Endodermal cell (in vitro differentiated cells): Measurements from ENCODE around the gene SSU72. TPM values are rescaled to one million over a fixed set of nuclear protein-coding genes. Genes with fewer than 3 reads are reported as not detected.

Experiments used
- DNase-seq: peaks from one replicate; pipeline ENCODE4 v3.0.0-alpha.2; 2017
- H3K27ac ChIP-seq: 2 replicates; pipeline ENCODE4 v1.5.1; 2013; ENCODE audit warnings: mild to moderate bottlenecking, low read depth, low read length, moderate library complexity
- H3K27me3 ChIP-seq: 2 replicates; pipeline ENCODE4 v1.6.1; 2013; ENCODE audit warnings: mild to moderate bottlenecking, low read length, moderate library complexity; ENCODE audit not compliant: insufficient read depth, control insufficient read depth, poor library complexity, severe bottlenecking
- H3K36me3 ChIP-seq: 2 replicates; pipeline ENCODE4 v1.7.0; 2013; ENCODE audit warnings: mild to moderate bottlenecking, low read length, moderate library complexity; ENCODE audit not compliant: control insufficient read depth, insufficient read depth
- H3K4me1 ChIP-seq: one replicate; pipeline ENCODE4 v1.7.0; 2013; ENCODE audit warnings: low read length; ENCODE audit not compliant: control insufficient read depth, insufficient read depth
- H3K4me3 ChIP-seq: 2 replicates; pipeline ENCODE4 v1.5.1; 2013; ENCODE audit warnings: mild to moderate bottlenecking, low read length, moderate library complexity
- H3K9ac ChIP-seq: 2 replicates; pipeline ENCODE4 v1.6.1; 2013; ENCODE audit warnings: mild to moderate bottlenecking, low read length, moderate library complexity; ENCODE audit not compliant: poor library complexity, severe bottlenecking; ENCODE audit errors: extremely low read depth
- H3K9me3 ChIP-seq: 2 replicates; pipeline ENCODE4 v1.6.1; 2013; ENCODE audit warnings: mild to moderate bottlenecking, low read length, moderate library complexity; ENCODE audit not compliant: control insufficient read depth
- H3K27ac Mint-ChIP-seq: 2 replicates; pipeline ENCODE4 v1.8.0; 2020; ENCODE audit warnings: mixed read lengths
- H3K27me3 Mint-ChIP-seq: 2 replicates; pipeline ENCODE4 v1.8.0; 2021; ENCODE audit warnings: mild to moderate bottlenecking, mixed read lengths; ENCODE audit not compliant: insufficient read depth
- H3K36me3 Mint-ChIP-seq: 2 replicates; pipeline ENCODE4 v1.8.0; 2020; ENCODE audit warnings: low read depth, mixed read lengths
- H3K4me1 Mint-ChIP-seq: 2 replicates; pipeline ENCODE4 v1.8.0; 2020; ENCODE audit warnings: mixed read lengths
- H3K4me3 Mint-ChIP-seq: 2 replicates; pipeline ENCODE4 v1.8.0; 2020; ENCODE audit warnings: mild to moderate bottlenecking, moderate library complexity, mixed read lengths
- H3K9me3 Mint-ChIP-seq: 2 replicates; pipeline ENCODE4 v1.8.0; 2020; ENCODE audit warnings: mild to moderate bottlenecking, mixed read lengths
- CTCF ChIP-seq: fragments of 200-600 bp; sonication (generic); conservative IDR thresholded peaks from 2 replicates; pipeline ENCODE4 v1.5.0; 2021; ENCODE audit warnings: antibody characterized with exemption, mild to moderate bottlenecking
- WGBS, 2 experiments: methylation state at CpG; one replicate each; pipeline versions ENCODE4 v1.1.5 to v1.1.7; 2013; ENCODE audit warnings: missing lambda C conversion rate in 2 of 2, mixed read lengths in 1 of 2; ENCODE audit not compliant: insufficient coverage in 1 of 2, insufficient read length in 1 of 2; 5-methylcytosine and 5-hydroxymethylcytosine counted together
- total RNA-seq, 2 donors: library from RNA; stranded (reverse); fragmentation: NEBNext Ultra II Directional in 1 of 2; extraction: Animal tissue kit (Norgen Biotek cat#: 25700) in 1 of 2; gene quantifications; 2 replicates in 1 of 2; 3 replicates in 1 of 2; pipeline ENCODE4 v1.2.1, GENCODE V29; 2021

Gene SSU72
- total RNA-seq, 2 donors from 2014 or later, result 133 to 138 TPM

GRCh38 chr1:1538989-1539309 lies 35.7 kb downstream of the SSU72 start:
- H3K27ac Mint-ChIP-seq, result peak overlapping the region; percentile 55
- 91 to 95% methylated on average over 15 to 18 of the region's 18 CpGs for WGBS, 2 experiments

GRCh38 chr1:1538334-1538733 lies 36.3 kb downstream of the SSU72 start:
- peak overlapping the region; percentile 60 for H3K4me3 Mint-ChIP-seq
- no peak for DNase-seq
- no peaks in the 10 kb centered on the region for H3K9me3 Mint-ChIP-seq
- Histone ChIP-seq H3K9me3 (no peaks in the 10 kb centered on the region), H3K36me3 (peaks cover 21% of the 10 kb centered on the region), H3K27ac (no peak overlapping the region), H3K9ac (no peak overlapping the region), H3K27me3 (no peaks in the 10 kb centered on the region), H3K4me1 (no peaks in the 10 kb centered on the region), H3K4me3 (no peak overlapping the region)
- no peaks in the 10 kb centered on the region for H3K27me3 Mint-ChIP-seq
- H3K4me1 Mint-ChIP-seq, result no peaks in the 10 kb centered on the region
- 94 to 96% methylated on average over 18 to 23 of the region's 23 CpGs for WGBS, 2 experiments
- no peak for TF ChIP-seq CTCF
- peaks cover 12% of the 10 kb centered on the region for H3K36me3 Mint-ChIP-seq
- no peak overlapping the region for H3K27ac Mint-ChIP-seq

More at GRCh38 chr1:1538989-1539309, 35.7 kb downstream of the SSU72 start:
- Mint-ChIP-seq H3K9me3 (no peaks in the 10 kb centered on the region), H3K36me3 (peaks cover 16% of the 10 kb centered on the region), H3K27me3 (no peaks in the 10 kb centered on the region), H3K4me3 (peak overlapping the region; percentile 60), H3K4me1 (no peaks in the 10 kb centered on the region)
- H3K4me3 ChIP-seq, result no peak overlapping the region
- DNase-seq, result no peak
- no peak for TF ChIP-seq CTCF
- H3K4me1 ChIP-seq, result no peaks in the 10 kb centered on the region
- no peak overlapping the region for H3K9ac ChIP-seq
- no peak overlapping the region for H3K27ac ChIP-seq
- peaks cover 21% of the 10 kb centered on the region for H3K36me3 ChIP-seq
- no peaks in the 10 kb centered on the region for H3K27me3 ChIP-seq
- H3K9me3 ChIP-seq, result no peaks in the 10 kb centered on the region

GRCh38 chr1:1537626-1538250 lies 36.9 kb downstream of the SSU72 start:
- H3K9ac ChIP-seq, result no peak overlapping the region
- Mint-ChIP-seq H3K27ac (no peak overlapping the region), H3K27me3 (no peaks in the 10 kb centered on the region), H3K9me3 (no peaks in the 10 kb centered on the region), H3K4me3 (no peak overlapping the region), H3K36me3 (peaks cover 8% of the 10 kb centered on the region), H3K4me1 (no peaks in the 10 kb centered on the region)
- no peaks in the 10 kb centered on the region for H3K27me3 ChIP-seq
- no peaks in the 10 kb centered on the region for H3K4me1 ChIP-seq
- WGBS, 2 experiments, result 96 to 97% methylated on average over 32 of the region's 32 CpGs
- no peaks in the 10 kb centered on the region for H3K9me3 ChIP-seq
- no peak overlapping the region for H3K27ac ChIP-seq
- H3K4me3 ChIP-seq, result no peak overlapping the region
- no peak for TF ChIP-seq CTCF
- peaks cover 16% of the 10 kb centered on the region for H3K36me3 ChIP-seq
- DNase-seq, result no peak
